T-helper 9 cell (primary cell): ENCODE measurements around the gene HACD2.

ENCODE experiments used
- DNase-seq: peaks from one replicate; pipeline ENCODE4 v3.0.0-alpha.2; 2020

The HACD2 gene

DNA sequence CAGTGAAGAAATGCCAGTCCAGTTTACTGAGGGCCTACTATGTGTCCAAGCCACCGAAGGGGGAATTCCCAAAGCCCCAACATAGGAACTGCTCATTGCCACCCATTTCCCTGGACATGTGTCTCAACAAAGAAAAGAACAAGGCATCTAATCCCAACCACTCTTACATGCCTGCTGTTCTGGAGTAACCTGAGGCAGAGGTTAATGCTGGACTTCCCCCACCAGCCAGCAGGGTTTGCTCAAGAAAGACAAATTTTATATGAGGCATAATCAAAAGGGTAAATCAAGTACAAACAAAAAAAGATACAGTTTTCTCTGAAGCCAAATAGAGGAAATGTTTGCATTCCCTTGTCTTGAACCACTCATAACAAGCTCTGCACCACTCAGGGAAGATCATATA lies 140.1 kb downstream of the HACD2 start:
- no peak for DNase-seq

- DNase-seq, result no peak
Observed at GRCh38 chr3:123444023-123444422, 140.8 kb downstream of the HACD2 start.

DNA sequence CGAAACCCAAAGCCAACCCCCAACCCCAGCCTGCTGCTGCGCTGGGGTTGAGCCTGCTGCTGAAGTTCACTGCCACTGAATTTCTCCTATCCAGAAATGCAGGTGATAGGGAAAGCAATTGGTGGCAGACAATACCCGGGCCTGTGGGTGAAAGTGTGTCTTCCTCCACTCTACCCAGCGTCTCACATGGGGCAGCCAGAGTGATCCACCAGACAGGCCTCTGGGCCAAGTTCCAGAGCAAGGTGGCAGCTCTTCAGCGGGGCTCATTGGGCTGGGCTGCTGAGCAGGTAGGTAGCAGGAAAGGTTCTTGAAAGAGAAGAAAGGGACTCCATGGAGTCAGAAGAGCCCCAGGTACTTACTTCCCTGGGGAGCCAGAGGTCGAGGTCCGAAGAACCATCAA lies 141.9 kb downstream of the HACD2 start:
- no peak for DNase-seq

- no peak for DNase-seq
Observed at GRCh38 chr3:123442125-123442524, 142.7 kb downstream of the HACD2 start.
